BLaER1 (cell line): ENCODE results near the gene ITGB3.
A peak's percentile ranks its signal among the peaks of the same experiment; 100 is the strongest.

Experiments used
- H3K27ac ChIP-seq: shearing (Covaris generic); formaldehyde crosslinking; 2 replicates; pipeline ENCODE4 v1.8.1; 2022
- H3K27me3 ChIP-seq: shearing (Covaris generic); formaldehyde crosslinking; 2 replicates; pipeline ENCODE4 v1.8.1; 2022
- H3K36me3 ChIP-seq: shearing (Covaris generic); formaldehyde crosslinking; 2 replicates; pipeline ENCODE4 v1.8.1; 2022
- H3K4me1 ChIP-seq: shearing (Covaris generic); formaldehyde crosslinking; 2 replicates; pipeline ENCODE4 v1.8.1; 2022
- H3K4me2 ChIP-seq: shearing (Covaris generic); formaldehyde crosslinking; 2 replicates; pipeline ENCODE4 v1.8.1; 2022
- H3K4me3 ChIP-seq: shearing (Covaris generic); formaldehyde crosslinking; 2 replicates; pipeline ENCODE4 v1.8.1; 2022
- H3K9ac ChIP-seq: shearing (Covaris generic); formaldehyde crosslinking; 2 replicates; pipeline ENCODE4 v1.8.1; 2022
- H3K9me3 ChIP-seq: shearing (Covaris generic); formaldehyde crosslinking; 2 replicates; pipeline ENCODE4 v1.8.1; 2022
- H4K20me1 ChIP-seq: shearing (Covaris generic); formaldehyde crosslinking; 2 replicates; pipeline ENCODE4 v1.8.1; 2022
- Cebpa-rat ChIP-seq: shearing (Covaris generic); IDR thresholded peaks from 2 replicates; pipeline ENCODE4 v1.8.1; 2022

ITGB3 gene

GRCh38 chr17:47301161-47301560 is 47.5 kb downstream of the ITGB3 start:
- H3K4me1 ChIP-seq = peaks cover 7% of the 10 kb centered on the region
- H3K4me2 ChIP-seq = no peak overlapping the region
- no peaks in the 10 kb centered on the region for H4K20me1 ChIP-seq
- no peaks in the 10 kb centered on the region for H3K36me3 ChIP-seq
- H3K9ac ChIP-seq = no peak overlapping the region
- H3K9me3 ChIP-seq = peaks cover 23% of the 10 kb centered on the region
- no peaks in the 10 kb centered on the region for H3K27me3 ChIP-seq
- no peak overlapping the region for H3K4me3 ChIP-seq
- no peak for TF ChIP-seq Cebpa-rat
- no peak overlapping the region for H3K27ac ChIP-seq

GRCh38 chr17:47301831-47302230 is 48.2 kb downstream of the ITGB3 start:
- Histone ChIP-seq H3K4me1 (peaks cover 7% of the 10 kb centered on the region), H3K9me3 (peaks cover 23% of the 10 kb centered on the region), H3K27me3 (no peaks in the 10 kb centered on the region), H3K27ac (no peak overlapping the region), H3K36me3 (no peaks in the 10 kb centered on the region), H4K20me1 (no peaks in the 10 kb centered on the region), H3K9ac (no peak overlapping the region), H3K4me3 (no peak overlapping the region), H3K4me2 (no peak overlapping the region)
- TF ChIP-seq Cebpa-rat = no peak

- no peak for TF ChIP-seq Cebpa-rat
- peaks cover 7% of the 10 kb centered on the region for H3K4me1 ChIP-seq
- H3K4me3 ChIP-seq = no peak overlapping the region
- H3K36me3 ChIP-seq = no peaks in the 10 kb centered on the region
- H3K27me3 ChIP-seq = no peaks in the 10 kb centered on the region
- no peaks in the 10 kb centered on the region for H4K20me1 ChIP-seq
- no peak overlapping the region for H3K9ac ChIP-seq
- H3K27ac ChIP-seq = no peak overlapping the region
- H3K4me2 ChIP-seq = no peak overlapping the region
- peaks cover 23% of the 10 kb centered on the region for H3K9me3 ChIP-seq
These were observed 50.6 kb downstream of the ITGB3 start for GRCh38 chr17:47304186-47304585.

DNA sequence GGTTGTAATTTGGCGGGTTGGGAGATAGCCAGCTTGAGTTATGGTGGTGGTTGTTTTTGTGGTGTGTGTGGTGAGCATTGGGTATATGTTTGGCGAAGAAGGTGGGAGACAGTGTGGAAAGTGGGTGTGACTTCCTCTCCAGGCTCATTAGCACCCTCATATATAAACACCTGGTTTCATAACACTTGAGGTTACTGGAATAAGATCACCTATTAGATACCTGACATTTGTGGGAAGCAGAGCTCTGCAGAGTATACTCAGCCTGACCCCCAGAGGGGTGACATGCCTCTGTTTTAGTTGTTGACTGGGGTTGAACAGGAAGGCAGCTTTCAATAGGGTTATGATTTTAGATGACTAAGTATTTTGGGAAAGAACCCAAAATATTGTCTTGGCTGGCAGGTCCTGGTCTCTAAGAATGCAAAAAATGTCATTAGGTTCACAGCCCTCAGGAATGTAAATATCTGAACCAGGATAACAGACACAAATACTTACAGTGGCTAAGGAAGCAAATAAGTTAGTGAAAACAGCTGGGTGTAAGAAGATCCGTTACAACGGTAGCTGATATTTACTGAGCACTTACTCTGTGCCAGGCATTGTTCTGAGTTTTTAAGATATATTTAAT is 51.8 kb downstream of the ITGB3 start:
- H3K4me3 ChIP-seq = no peak overlapping the region

DNA sequence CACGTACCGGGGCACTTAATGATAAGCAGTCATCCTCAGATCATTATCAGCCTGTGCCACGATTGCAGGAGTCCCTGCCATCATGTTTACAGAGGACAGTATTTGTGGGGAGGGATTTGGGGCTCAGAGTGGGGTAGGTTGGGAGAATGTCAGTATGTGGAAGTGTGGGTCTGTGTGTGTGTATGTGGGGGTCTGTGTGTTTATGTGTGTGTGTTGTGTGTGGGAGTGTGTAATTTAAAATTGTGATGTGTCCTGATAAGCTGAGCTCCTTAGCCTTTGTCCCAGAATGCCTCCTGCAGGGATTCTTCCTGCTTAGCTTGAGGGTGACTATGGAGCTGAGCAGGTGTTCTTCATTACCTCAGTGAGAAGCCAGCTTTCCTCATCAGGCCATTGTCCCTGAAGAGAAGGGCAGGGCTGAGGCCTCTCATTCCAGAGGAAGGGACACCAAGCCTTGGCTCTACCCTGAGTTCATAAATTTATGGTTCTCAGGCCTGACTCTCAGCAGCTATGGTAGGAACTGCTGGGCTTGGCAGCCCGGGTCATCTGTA is 56.6 kb downstream of the ITGB3 start:
- Histone ChIP-seq H3K27ac (no peak overlapping the region), H3K9me3 (no peaks in the 10 kb centered on the region), H3K36me3 (no peaks in the 10 kb centered on the region), H3K27me3 (no peaks in the 10 kb centered on the region), H3K4me3 (no peak overlapping the region), H3K4me2 (no peak overlapping the region), H3K9ac (no peak overlapping the region), H4K20me1 (no peaks in the 10 kb centered on the region), H3K4me1 (peaks cover 11% of the 10 kb centered on the region)
- no peak for TF ChIP-seq Cebpa-rat

More for the DNA sequence above, 51.8 kb downstream of the ITGB3 start:
- Histone ChIP-seq H4K20me1 (no peaks in the 10 kb centered on the region), H3K36me3 (no peaks in the 10 kb centered on the region), H3K4me2 (0 out of 2 replicates have a peak overlapping the region, but pooled peaks have one; percentile 1), H3K4me1 (peaks cover 7% of the 10 kb centered on the region), H3K9me3 (peaks cover 23% of the 10 kb centered on the region), H3K9ac (no peak overlapping the region), H3K27me3 (no peaks in the 10 kb centered on the region), H3K27ac (no peak overlapping the region)
- TF ChIP-seq Cebpa-rat = no peak

DNA sequence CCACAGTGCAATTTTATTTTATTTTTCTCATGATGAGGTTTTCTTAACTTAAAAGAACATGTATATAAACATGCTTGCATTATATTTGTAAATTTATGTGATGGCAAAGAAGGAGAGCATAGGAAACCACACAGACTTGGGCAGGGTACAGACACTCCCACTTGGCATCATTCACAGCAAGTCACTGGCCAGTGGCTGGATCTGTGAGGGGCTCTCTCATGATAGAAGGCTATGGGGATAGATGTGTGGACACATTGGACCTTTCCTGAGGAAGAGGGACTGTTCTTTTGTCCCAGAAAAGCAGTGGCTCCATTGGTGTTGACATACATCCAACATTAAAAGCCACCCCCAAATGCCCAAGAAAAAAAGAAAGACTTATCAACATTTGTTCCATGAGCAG is 57.8 kb downstream of the ITGB3 start:
- Histone ChIP-seq H3K9ac (no peak overlapping the region), H3K36me3 (no peaks in the 10 kb centered on the region), H3K27me3 (no peaks in the 10 kb centered on the region), H3K9me3 (no peaks in the 10 kb centered on the region), H3K4me3 (no peak overlapping the region), H4K20me1 (no peaks in the 10 kb centered on the region), H3K27ac (no peak overlapping the region), H3K4me2 (no peak overlapping the region), H3K4me1 (peaks cover 12% of the 10 kb centered on the region)
- no peak for TF ChIP-seq Cebpa-rat

GRCh38 chr17:47315451-47316266 is 62.0 kb downstream of the ITGB3 start:
- no peak overlapping the region for H3K9ac ChIP-seq
- H3K27me3 ChIP-seq = no peaks in the 10 kb centered on the region
- H3K4me3 ChIP-seq = no peak overlapping the region
- 0 out of 2 replicates have a peak overlapping the region, but pooled peaks have one; percentile 3 for H3K4me2 ChIP-seq
- H3K36me3 ChIP-seq = no peaks in the 10 kb centered on the region
- H3K9me3 ChIP-seq = peaks cover 15% of the 10 kb centered on the region
- no peak overlapping the region for H3K27ac ChIP-seq
- peaks cover 27% of the 10 kb centered on the region for H3K4me1 ChIP-seq
- TF ChIP-seq Cebpa-rat = no peak
- H4K20me1 ChIP-seq = no peaks in the 10 kb centered on the region

DNA sequence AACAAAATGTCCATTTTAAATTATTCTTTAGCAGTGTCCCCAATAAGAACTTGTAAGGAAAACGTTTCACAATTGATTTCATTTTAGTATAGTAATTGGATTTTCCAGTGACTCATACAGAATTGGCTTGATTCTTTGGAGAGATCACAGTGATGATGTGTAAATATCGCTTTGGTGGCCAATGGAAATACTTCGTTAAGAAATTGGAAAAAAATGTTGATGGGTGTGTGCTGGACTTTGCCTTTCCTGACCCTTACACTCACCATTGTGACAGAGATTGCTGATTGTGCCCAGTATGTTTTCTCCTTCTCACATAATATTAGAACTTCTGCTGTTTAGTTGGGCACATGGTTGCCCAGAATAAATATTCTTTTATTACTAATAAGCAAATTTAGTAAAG is 62.7 kb downstream of the ITGB3 start:
- H3K4me2 ChIP-seq = no peak overlapping the region
- H3K27ac ChIP-seq = no peak overlapping the region
- no peak overlapping the region for H3K4me3 ChIP-seq
- H3K9ac ChIP-seq = no peak overlapping the region
- no peaks in the 10 kb centered on the region for H4K20me1 ChIP-seq
- H3K9me3 ChIP-seq = peaks cover 21% of the 10 kb centered on the region
- H3K27me3 ChIP-seq = no peaks in the 10 kb centered on the region
- TF ChIP-seq Cebpa-rat = no peak
- no peaks in the 10 kb centered on the region for H3K36me3 ChIP-seq
- H3K4me1 ChIP-seq = peaks cover 27% of the 10 kb centered on the region

DNA sequence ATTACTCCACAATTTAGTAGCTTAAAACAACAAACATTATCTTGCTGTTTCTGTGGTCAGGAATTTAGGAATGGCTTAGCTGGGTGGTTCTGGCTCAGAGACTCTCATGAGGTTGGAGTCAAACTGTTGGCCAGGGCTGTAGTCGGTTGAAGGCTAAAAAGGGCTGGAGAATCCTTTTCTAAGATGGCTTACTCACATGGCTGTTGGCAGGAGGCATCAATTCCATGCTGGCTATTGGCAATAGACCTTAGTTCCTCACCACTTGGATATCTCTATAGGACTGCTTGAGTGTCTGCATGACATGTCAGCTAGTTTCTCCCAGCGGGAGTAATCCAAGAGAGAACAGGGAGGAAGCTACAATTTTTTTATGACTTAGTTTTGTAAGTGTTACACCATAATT is 63.5 kb downstream of the ITGB3 start:
- H3K27me3 ChIP-seq = no peaks in the 10 kb centered on the region
- H3K27ac ChIP-seq = no peak overlapping the region
- no peak overlapping the region for H3K4me2 ChIP-seq
- no peaks in the 10 kb centered on the region for H4K20me1 ChIP-seq
- TF ChIP-seq Cebpa-rat = no peak
- no peak overlapping the region for H3K4me3 ChIP-seq
- peaks cover 27% of the 10 kb centered on the region for H3K9me3 ChIP-seq
- H3K36me3 ChIP-seq = no peaks in the 10 kb centered on the region
- peaks cover 27% of the 10 kb centered on the region for H3K4me1 ChIP-seq
- no peak overlapping the region for H3K9ac ChIP-seq
